HuH-7.5 (cell line): ENCODE data around the gene ZNF181.

Experiments
- DNase-seq: peaks from one replicate; pipeline ENCODE4 v3.0.0; 2011; ENCODE audit warnings: low spot score

The ZNF181 gene

GRCh38 chr19:34759218-34759917 lies 25.3 kb downstream of the ZNF181 start:
- no peak for DNase-seq

GRCh38 chr19:34766386-34766785 lies 32.3 kb downstream of the ZNF181 start:
- DNase-seq, result no peak

DNA sequence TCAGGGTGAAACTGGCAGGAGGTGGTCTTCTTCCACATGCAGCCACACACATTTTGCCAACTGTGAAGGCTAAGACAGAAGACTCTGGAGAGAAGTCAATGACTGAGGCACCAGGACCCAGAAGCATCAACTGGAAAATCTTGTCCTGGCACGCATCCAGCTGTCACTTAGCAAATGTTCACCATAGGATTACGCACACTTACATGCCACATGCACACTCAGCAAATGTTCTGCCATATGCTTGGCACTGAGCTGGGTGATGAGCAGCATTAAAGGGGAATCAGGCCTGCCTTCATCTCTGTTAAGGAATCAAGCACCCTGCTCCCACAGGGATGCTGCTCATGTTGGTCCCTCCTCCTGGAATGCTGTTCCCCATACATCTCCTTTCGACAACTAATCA lies 33.9 kb downstream of the ZNF181 start:
- DNase-seq, result no peak

- peak; percentile 65 for DNase-seq
Measured at GRCh38 chr19:34772697-34773554, 38.9 kb downstream of the ZNF181 start, which contains the start of gene ZNF599. Gene ZNF599 (minus strand): TSS chr19:34773215. CDS start chr19:34772841, 374 bp downstream.

DNA sequence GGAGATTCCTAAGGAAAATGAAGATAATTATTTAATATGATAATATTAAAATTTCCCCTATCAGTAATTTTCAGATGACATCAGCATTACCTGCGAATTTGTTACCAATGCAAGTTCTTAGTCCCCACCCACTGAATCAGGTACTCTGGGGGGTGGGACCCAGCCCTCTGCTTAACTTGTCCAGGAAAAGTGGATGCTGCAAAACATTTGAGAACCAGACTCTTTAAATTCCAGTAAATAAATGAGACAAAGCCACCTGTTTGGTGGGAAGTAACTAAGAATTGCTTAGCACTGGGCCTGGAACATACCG lies 39.5 kb downstream of the ZNF181 start:
- DNase-seq, result no peak

DNA sequence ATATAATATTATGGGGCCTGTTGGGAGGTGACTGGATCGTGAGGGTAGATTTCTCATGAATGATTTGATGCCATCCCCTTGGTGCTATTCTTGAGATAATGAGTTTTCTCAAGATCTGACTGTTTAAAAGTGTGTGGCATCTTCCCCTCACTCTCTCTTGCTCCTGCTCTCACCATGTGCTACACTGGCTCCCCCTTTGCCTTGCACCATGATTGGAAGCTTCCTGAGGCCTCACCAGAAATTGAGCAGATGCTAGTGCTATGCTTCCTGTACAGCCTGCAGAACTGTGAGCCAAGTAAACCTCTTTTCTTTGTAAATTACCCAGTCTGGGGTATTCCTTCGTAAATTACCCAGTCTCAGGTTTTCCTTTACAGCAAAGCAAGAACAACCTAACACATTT lies 40.8 kb downstream of the ZNF181 start:
- DNase-seq, result no peak

GRCh38 chr19:34778342-34778741 lies 44.3 kb downstream of the ZNF181 start:
- DNase-seq, result no peak

- DNase-seq, result no peak
Measured at GRCh38 chr19:34779652-34780051, 45.6 kb downstream of the ZNF181 start.

- no peak for DNase-seq
Measured at GRCh38 chr19:34786236-34786635, 52.2 kb downstream of the ZNF181 start.

- DNase-seq, result no peak
Measured at GRCh38 chr19:34787059-34787824, 53.2 kb downstream of the ZNF181 start.

DNA sequence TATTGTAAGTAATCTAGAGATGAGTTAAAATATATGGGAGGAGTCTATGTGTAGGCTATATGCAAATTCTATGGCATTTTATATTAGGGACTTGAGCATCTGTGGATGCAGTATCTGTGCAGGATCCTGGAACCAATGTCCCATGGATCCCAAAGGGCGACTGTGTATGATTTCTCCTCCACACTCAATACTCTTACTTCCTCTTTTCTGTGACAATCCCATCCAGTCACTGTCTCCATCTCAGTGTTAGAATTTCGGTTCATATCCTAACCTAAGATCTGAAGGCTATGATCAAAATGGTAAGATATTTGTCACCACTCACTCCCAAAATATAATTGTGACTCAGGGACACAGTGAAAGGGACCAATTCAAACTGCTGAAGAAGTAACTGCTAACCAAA lies 54.0 kb downstream of the ZNF181 start:
- DNase-seq, result no peak

DNA sequence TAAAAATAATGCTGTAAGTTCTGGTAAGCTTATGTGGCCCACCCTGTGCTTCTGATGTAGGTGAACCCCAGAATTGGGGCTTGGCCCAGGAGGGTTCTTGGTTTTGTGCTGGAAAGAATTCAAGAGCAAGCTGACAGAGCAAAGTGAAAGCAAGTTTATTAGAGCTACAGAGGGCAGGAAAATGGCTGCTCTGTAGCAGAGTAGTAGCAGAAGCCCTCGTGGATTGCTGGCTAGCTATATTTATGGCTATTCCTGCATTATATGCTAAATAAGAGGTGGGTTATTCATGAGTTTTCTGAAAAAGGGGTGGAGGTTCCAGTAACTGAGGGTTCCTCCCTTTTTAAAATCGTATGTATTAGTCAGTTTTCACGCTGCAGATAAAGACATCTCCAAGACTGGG lies 59.5 kb downstream of the ZNF181 start:
- no peak for DNase-seq

DNA sequence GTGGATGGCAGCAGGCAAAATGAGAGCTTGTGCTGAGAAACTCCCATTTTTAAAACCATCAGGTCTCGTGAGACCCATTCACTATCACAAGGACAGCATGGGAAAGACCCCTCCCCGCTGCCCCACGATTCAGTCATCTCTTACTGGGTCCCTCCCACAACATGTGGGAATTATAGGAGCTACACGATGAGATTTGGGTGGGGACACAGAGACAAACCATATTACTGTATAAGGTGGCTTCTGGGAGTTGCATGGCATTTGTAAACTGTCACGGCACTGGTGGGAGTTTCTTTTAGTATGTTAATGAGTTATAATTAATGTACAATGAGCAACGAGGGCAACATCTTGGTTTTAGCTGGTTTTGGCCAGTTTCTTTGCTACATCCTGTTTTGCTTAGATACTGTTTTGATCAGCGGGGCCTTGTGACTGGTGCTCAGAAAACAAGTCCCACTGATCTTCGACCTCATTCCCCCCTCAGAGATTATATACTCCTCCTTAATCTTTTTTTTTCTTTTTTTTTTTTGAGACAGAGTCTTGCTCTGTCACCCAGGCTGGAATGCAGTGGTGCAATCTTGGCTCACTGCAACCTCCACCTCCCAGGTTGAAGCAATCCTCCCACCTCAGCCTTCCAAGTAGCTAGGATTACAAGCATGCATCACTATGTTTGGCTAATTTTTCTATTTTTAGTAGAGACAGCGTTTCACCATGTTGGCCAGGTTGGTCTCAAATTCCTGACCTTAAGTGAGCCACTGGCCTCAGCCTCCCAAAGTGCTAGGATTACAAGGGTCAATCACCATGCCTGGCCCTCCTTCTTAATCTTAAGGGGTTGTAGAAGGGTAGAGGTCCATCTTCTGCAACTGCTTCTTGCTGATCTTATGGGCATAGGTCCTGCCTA lies 60.3 kb downstream of the ZNF181 start:
- DNase-seq, result no peak
